ENCODE measurements around the gene PM20D2. TPM values are rescaled to one million over a fixed set of nuclear protein-coding genes. Genes with fewer than 3 reads are reported as not detected.

PM20D2 gene
- total and polyA plus RNA-seq, 2 of the 8 experiments (the other 6 are each of a cell fraction or from before 2014, with no cell fraction given) = 2.7 to 7.6 TPM

DNA sequence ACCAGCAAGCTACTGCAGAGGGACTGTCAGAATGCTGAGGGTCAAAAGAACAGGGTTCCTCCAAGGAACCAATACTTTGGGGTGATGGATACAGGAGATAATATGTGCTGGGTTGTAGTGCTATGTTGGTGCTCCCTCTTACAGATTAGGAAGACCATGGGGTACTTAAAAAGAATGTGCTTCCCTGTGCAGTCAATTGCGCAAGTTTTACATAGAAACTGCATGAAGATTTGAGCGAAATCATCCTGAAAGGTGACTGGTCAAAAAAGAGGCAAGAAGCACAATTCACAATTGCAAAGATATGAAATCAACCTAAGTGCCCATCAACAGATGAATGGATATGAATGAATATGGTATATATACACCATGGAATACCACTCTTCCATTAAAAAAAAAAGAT is 37.4 kb downstream of the PM20D2 start (continued):
- TF ChIP-seq, protein P1, sequence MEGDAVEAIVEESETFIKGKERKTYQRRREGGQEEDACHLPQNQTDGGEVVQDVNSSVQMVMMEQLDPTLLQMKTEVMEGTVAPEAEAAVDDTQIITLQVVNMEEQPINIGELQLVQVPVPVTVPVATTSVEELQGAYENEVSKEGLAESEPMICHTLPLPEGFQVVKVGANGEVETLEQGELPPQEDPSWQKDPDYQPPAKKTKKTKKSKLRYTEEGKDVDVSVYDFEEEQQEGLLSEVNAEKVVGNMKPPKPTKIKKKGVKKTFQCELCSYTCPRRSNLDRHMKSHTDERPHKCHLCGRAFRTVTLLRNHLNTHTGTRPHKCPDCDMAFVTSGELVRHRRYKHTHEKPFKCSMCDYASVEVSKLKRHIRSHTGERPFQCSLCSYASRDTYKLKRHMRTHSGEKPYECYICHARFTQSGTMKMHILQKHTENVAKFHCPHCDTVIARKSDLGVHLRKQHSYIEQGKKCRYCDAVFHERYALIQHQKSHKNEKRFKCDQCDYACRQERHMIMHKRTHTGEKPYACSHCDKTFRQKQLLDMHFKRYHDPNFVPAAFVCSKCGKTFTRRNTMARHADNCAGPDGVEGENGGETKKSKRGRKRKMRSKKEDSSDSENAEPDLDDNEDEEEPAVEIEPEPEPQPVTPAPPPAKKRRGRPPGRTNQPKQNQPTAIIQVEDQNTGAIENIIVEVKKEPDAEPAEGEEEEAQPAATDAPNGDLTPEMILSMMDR (IDR thresholded peaks at IDR 0.05; ENCODE audit: control extremely low read depth in 1 of 3, insufficient read depth in 1 of 3, low read depth in 1 of 3, low read length in 3 of 3) = no peak
- TF ChIP-seq PHF8 (conservative IDR thresholded peaks at IDR 0.05; ENCODE audit: low read depth, low read length) = no peak

Data from H1 (cell line).